Activated CD8-positive, alpha-beta memory T cell treated with anti-CD3 and anti-CD28 coated beads, Interleukin-2, amount 50 U/mL, for 1 hour (primary cell): ENCODE results near the gene CDK14.

Experiments used
- DNase-seq: peaks from one replicate; pipeline ENCODE4 v3.0.0-alpha.2; 2020; ENCODE audit errors: extremely low read depth

CDK14 gene

GRCh38 chr7:90678986-90679385, 82.9 kb downstream of the CDK14 start:
- DNase-seq, result no peak

- no peak for DNase-seq
Observed at GRCh38 chr7:90680484-90680883, 84.4 kb downstream of the CDK14 start.

- DNase-seq, result no peak
Observed at GRCh38 chr7:90681336-90682022, 85.4 kb downstream of the CDK14 start.

- no peak for DNase-seq
Observed at GRCh38 chr7:90686146-90686545, 90.0 kb downstream of the CDK14 start.

- no peak for DNase-seq
Observed at GRCh38 chr7:90688810-90689209, 92.7 kb downstream of the CDK14 start.

GRCh38 chr7:90689260-90689659, 93.1 kb downstream of the CDK14 start:
- DNase-seq, result no peak

- no peak for DNase-seq
Observed at GRCh38 chr7:90690159-90690858, 94.2 kb downstream of the CDK14 start.

- no peak for DNase-seq
Observed at GRCh38 chr7:90692396-90692795, 96.3 kb downstream of the CDK14 start.

- DNase-seq, result no peak
Observed at GRCh38 chr7:90692947-90693346, 96.8 kb downstream of the CDK14 start.

GRCh38 chr7:90693939-90694338, 97.8 kb downstream of the CDK14 start:
- no peak for DNase-seq

- no peak for DNase-seq
Observed at GRCh38 chr7:90698616-90699015, 102.5 kb downstream of the CDK14 start.

- DNase-seq, result no peak
Observed at GRCh38 chr7:90701021-90701420, 104.9 kb downstream of the CDK14 start.

GRCh38 chr7:90701771-90702170, 105.7 kb downstream of the CDK14 start:
- no peak for DNase-seq

GRCh38 chr7:90705391-90706071, 109.4 kb downstream of the CDK14 start:
- no peak for DNase-seq

GRCh38 chr7:90706072-90706716, 110.1 kb downstream of the CDK14 start:
- no peak for DNase-seq

GRCh38 chr7:90708841-90709317, 112.8 kb downstream of the CDK14 start:
- DNase-seq, result no peak

- no peak for DNase-seq
Observed at GRCh38 chr7:90709501-90710465, 113.7 kb downstream of the CDK14 start.

GRCh38 chr7:90710466-90710850, 114.3 kb downstream of the CDK14 start:
- no peak for DNase-seq

- no peak for DNase-seq
Observed at GRCh38 chr7:90713628-90714027, 117.5 kb downstream of the CDK14 start.

GRCh38 chr7:90715067-90715466, 118.9 kb downstream of the CDK14 start:
- DNase-seq, result no peak
